WTC11 (cell line): Measurements from ENCODE around the gene EGFL8. TPM values are rescaled to one million over a fixed set of nuclear protein-coding genes. Genes with fewer than 3 reads are reported as not detected.

ENCODE experiments used
- ATAC-seq: fragments of 200-7000 bp; cut with Tn5 transposase; 2 replicates; pipeline ENCODE4 v1.10.0; 2021; ENCODE audit warnings: mild to moderate bottlenecking, moderate library complexity
- CTCF ChIA-PET: fragments of 300-600 bp; sonication (Branson Sonifier 250); formaldehyde crosslinking; loops from one replicate; lab custom pipeline; 2021; ENCODE audit warnings: antibody characterized with exemption; lab: Charles Lee
- POLR2A ChIA-PET: fragments of 350-600 bp; sonication (Branson Sonifier 250); formaldehyde crosslinking; loops from one replicate; lab custom pipeline; 2021; ENCODE audit warnings: antibody characterized with exemption; lab: Charles Lee
- DNase-seq: peaks from one replicate; pipeline ENCODE4 v3.0.0; 2021; ENCODE audit warnings: low spot score
- H3K27ac Mint-ChIP-seq: 2 replicates; pipeline ENCODE4 v1.8.0; 2021; ENCODE audit warnings: mixed read lengths
- H3K27me3 Mint-ChIP-seq: 2 replicates; pipeline ENCODE4 v1.8.0; 2021; ENCODE audit warnings: low read depth, mild to moderate bottlenecking, moderate library complexity, mixed read lengths
- H3K36me3 Mint-ChIP-seq: 2 replicates; pipeline ENCODE4 v1.8.0; 2021; ENCODE audit warnings: mixed read lengths
- H3K4me1 Mint-ChIP-seq: 2 replicates; pipeline ENCODE4 v1.8.0; 2022; ENCODE audit warnings: mixed read lengths
- H3K4me3 Mint-ChIP-seq: 2 replicates; pipeline ENCODE4 v1.8.0; 2021; ENCODE audit warnings: mild to moderate bottlenecking, moderate library complexity, mixed read lengths
- H3K9me3 Mint-ChIP-seq: 2 replicates; pipeline ENCODE4 v1.8.0; 2021; ENCODE audit warnings: mixed read lengths
- CBFB ChIP-seq: sonication (generic); formaldehyde crosslinking; IDR thresholded peaks from 2 replicates; pipeline ENCODE4 v1.8.1; 2022; ENCODE audit warnings: mild to moderate bottlenecking, low read depth, missing genetic modification reagents
- EMX1 ChIP-seq: fragments of 250-450 bp; sonication (Bioruptor Pico); IDR thresholded peaks from 2 replicates; pipeline ENCODE4 v1.8.0; 2021; ENCODE audit warnings: mild to moderate bottlenecking
- FOXJ3 ChIP-seq: sonication (generic); formaldehyde crosslinking; IDR thresholded peaks from 2 replicates; pipeline ENCODE4 v1.9.0; 2021; ENCODE audit warnings: missing genetic modification reagents, mild to moderate bottlenecking, borderline replicate concordance
- FOXP1 ChIP-seq: sonication (generic); formaldehyde crosslinking; IDR thresholded peaks from 2 replicates; pipeline ENCODE4 v1.8.0; 2022; ENCODE audit warnings: missing genetic modification reagents, mild to moderate bottlenecking, moderate library complexity, borderline replicate concordance
- JUN ChIP-seq: sonication (generic); formaldehyde crosslinking; IDR thresholded peaks from 2 replicates; pipeline ENCODE4 v1.8.0; 2023; ENCODE audit warnings: mild to moderate bottlenecking, missing genetic modification reagents
- KAT7 ChIP-seq: sonication (generic); formaldehyde crosslinking; IDR thresholded peaks from 2 replicates; pipeline ENCODE4 v1.8.1; 2023; ENCODE audit warnings: missing genetic modification reagents, mild to moderate bottlenecking, borderline replicate concordance
- MYBL2 ChIP-seq: sonication (generic); formaldehyde crosslinking; IDR thresholded peaks from 2 replicates; pipeline ENCODE4 v1.8.1; 2023; ENCODE audit warnings: mild to moderate bottlenecking, moderate library complexity, missing genetic modification reagents
- NFATC4 ChIP-seq: fragments of 250-450 bp; sonication (Bioruptor Pico); IDR thresholded peaks from 2 replicates; pipeline ENCODE4 v1.9.0; 2021; ENCODE audit warnings: mild to moderate bottlenecking
- TEAD4 ChIP-seq: sonication (generic); formaldehyde crosslinking; IDR thresholded peaks from 2 replicates; pipeline ENCODE4 v1.8.0; 2022; ENCODE audit warnings: mild to moderate bottlenecking, missing genetic modification reagents
- USF1 ChIP-seq: sonication (generic); formaldehyde crosslinking; IDR thresholded peaks from 2 replicates; pipeline ENCODE4 v1.8.0; 2022; ENCODE audit warnings: mild to moderate bottlenecking, missing genetic modification reagents
- ZBTB43 ChIP-seq: sonication (generic); formaldehyde crosslinking; IDR thresholded peaks from 2 replicates; pipeline ENCODE4 v1.8.1; 2023; ENCODE audit warnings: mild to moderate bottlenecking, missing genetic modification reagents
- ZNF219 ChIP-seq: sonication (generic); formaldehyde crosslinking; IDR thresholded peaks from 2 replicates; pipeline ENCODE4 v1.8.0; 2023; ENCODE audit warnings: missing genetic modification reagents, mild to moderate bottlenecking, borderline replicate concordance
- ZNF425 ChIP-seq: fragments of 250-450 bp; sonication (Bioruptor Pico); conservative IDR thresholded peaks from 2 replicates; pipeline ENCODE4 v1.9.0; 2021; ENCODE audit warnings: mild to moderate bottlenecking
- total RNA-seq: library from RNA; stranded (reverse); gene quantifications from 3 replicates; pipeline ENCODE4 v1.2.3, GENCODE V29; 2021
- TF ChIP-seq, protein P1 (sequence below): sonication (generic); formaldehyde crosslinking; IDR thresholded peaks from 2 replicates; pipeline ENCODE4 v1.8.0; 2022; ENCODE audit warnings: mild to moderate bottlenecking, missing genetic modification reagents

The EGFL8 gene
- total RNA-seq, 1 experiment from 2014 or later, result 17.5 TPM

DNA sequence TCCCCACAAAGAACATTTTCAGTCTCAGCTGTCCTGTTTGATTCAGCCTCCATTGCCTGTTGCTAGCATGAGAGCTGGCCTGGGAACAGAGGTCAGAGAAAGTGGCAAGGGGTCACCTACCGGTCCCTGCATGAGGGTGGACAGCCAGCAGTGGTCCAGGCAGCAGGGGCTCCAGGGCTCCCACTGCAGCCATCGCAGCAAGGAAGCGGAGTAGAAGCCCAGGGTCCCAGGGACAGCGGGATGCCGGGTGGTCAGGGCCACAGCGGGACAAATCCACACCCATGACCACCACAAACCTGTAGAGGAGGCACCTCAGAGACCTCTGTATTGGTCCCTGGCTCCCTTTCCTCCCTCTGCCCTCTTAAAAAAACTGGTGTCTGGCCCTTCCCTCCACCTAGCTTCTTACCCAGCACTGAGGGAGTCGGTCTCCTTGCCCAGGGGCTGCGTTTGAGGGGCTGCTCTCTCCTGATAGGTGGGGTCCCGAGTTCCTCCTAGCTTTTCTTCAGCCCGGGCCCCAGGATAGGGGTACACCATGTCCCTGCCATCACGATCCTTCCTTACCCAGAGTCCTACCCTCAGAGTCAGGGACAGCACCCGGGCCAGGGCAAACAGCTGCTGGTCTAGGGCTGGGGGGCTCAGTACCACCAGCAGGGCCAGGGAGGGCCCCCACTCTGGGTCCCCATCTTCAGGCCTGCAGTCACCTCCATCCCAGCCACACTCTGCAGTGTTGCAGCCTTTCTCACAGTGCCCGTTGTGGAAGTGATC, 36.5 kb downstream of the EGFL8 start:
- DNase-seq (no peak), ATAC-seq (no peak)
- ChIA-PET POLR2A (no interaction called here), CTCF (no interaction called here)
- no peak overlapping the region for H3K4me3 Mint-ChIP-seq
- no peak overlapping the region for H3K27ac Mint-ChIP-seq
- H3K9me3 Mint-ChIP-seq, result no peaks in the 10 kb centered on the region
- peaks cover 8% of the 10 kb centered on the region for H3K4me1 Mint-ChIP-seq
- H3K27me3 Mint-ChIP-seq, result peaks cover 3% of the 10 kb centered on the region
- H3K36me3 Mint-ChIP-seq, result no peaks in the 10 kb centered on the region
- no peak for TF ChIP-seq NFATC4
- no peak for TF ChIP-seq JUN (CRISPR knock-in tag)
- no peak for TF ChIP-seq ZNF425 (CRISPR knock-in tag)
- TF ChIP-seq CBFB (CRISPR knock-in tag), result no peak
- no peak for TF ChIP-seq ZNF219 (CRISPR knock-in tag)
- TF ChIP-seq TEAD4, result no peak
- no peak for TF ChIP-seq KAT7 (CRISPR knock-in tag)

DNA sequence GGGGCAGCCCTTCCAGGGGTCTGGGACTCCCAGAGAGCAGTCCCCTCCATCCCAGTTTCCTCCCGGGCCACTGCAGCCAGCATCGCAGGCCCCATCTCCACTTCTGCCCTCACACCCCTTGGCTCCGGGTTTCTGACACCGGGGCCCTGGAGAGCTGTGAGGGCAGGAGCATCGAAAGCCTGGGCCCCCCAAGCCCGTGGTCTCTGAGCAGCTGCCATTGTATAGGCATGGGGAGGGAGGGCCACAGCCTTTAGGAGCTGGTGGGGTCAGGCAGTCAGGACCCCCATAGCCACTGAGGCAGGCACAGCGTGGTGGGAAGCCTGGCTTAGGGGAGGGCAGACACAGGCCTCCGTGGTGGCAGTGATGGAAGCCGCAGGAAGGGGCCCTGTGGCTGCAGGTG, 37.8 kb downstream of the EGFL8 start:
- H3K27ac Mint-ChIP-seq, result no peak overlapping the region
- H3K9me3 Mint-ChIP-seq, result peaks cover 7% of the 10 kb centered on the region; the same call in 1 of the 2 replicates
- H3K4me3 Mint-ChIP-seq, result no peak overlapping the region
- H3K27me3 Mint-ChIP-seq, result peaks cover 3% of the 10 kb centered on the region
- ChIA-PET CTCF (no interaction called here), POLR2A (no interaction called here)
- no peak for ATAC-seq
- DNase-seq, result no peak
- TF ChIP-seq FOXJ3, result no peak
- peaks cover 2% of the 10 kb centered on the region for H3K4me1 Mint-ChIP-seq
- H3K36me3 Mint-ChIP-seq, result no peaks in the 10 kb centered on the region

DNA sequence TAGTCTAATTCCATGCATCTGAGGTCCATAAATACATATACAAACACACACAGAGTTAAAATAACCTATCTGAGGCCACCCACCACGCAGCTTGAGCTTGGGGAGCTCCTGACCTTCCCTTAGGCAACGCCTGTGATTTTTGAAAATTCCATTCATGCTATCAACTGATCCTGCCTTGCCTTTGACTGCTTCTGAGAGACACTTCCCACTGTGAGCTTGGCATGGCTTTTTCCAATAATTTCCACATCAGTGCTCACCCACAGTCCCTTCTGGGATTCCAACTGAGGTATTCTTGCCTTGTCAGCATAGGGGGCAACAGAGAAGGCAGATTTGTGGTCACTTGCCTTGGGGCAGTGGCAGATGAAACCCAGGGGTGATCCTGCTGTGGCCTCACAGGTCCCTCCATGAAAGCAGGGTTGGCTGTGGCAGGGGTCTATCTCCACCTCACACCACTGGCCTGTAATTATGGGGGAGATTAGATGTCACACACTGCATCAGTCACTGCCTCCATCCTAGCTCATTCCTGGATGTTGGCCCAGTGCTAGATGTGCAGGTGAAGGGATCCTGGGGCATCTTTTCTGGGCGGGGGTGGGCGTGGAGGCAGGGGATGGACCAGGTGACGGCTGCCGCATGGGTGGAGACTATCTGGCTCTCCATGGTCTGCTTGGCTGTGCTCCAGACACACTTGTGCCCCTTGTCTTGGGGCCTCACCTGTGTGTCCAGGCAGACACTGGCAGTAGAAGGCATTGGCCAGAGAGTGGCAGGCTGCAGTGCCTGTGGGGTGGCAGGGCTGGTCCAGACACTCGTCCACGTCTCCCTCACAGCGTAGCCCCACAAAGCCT, 39.3 kb downstream of the EGFL8 start:
- peaks cover 7% of the 10 kb centered on the region; the same call in 1 of the 2 replicates for H3K9me3 Mint-ChIP-seq
- H3K4me1 Mint-ChIP-seq, result no peaks in the 10 kb centered on the region
- ChIA-PET POLR2A (no interaction called here), CTCF (interaction anchor here (0.7 kb wide), 1 partner anchor 988 kb away, joined by 3 read pairs; the partner anchor contains the start of gene COL11A2)
- H3K4me3 Mint-ChIP-seq, result no peak overlapping the region
- ATAC-seq, result no peak
- no peaks in the 10 kb centered on the region for H3K36me3 Mint-ChIP-seq
- no peak for DNase-seq
- peaks cover 6% of the 10 kb centered on the region for H3K27me3 Mint-ChIP-seq
- no peak overlapping the region for H3K27ac Mint-ChIP-seq
- TF ChIP-seq EMX1 (no peak), USF1 (CRISPR knock-in tag) (no peak), FOXP1 (0 out of 2 replicates have a peak, but pooled peaks have one; percentile 28), ZBTB43 (CRISPR knock-in tag) (no peak)
- TF ChIP-seq, all 79 proteins: peak for 1

GRCh38 chr6:32204268-32204715, 39.9 kb downstream of the EGFL8 start:
- POLR2A ChIA-PET, result interaction anchor here (1.0 kb wide), 1 partner anchor 9 kb away, joined by 3 read pairs; no protein-coding TSS in a partner anchor
- Mint-ChIP-seq H3K36me3 (no peaks in the 10 kb centered on the region), H3K27me3 (peaks cover 4% of the 10 kb centered on the region; the same call in 1 of the 2 replicates), H3K9me3 (peaks cover 7% of the 10 kb centered on the region; the same call in 1 of the 2 replicates)
- TF ChIP-seq, protein P1, sequence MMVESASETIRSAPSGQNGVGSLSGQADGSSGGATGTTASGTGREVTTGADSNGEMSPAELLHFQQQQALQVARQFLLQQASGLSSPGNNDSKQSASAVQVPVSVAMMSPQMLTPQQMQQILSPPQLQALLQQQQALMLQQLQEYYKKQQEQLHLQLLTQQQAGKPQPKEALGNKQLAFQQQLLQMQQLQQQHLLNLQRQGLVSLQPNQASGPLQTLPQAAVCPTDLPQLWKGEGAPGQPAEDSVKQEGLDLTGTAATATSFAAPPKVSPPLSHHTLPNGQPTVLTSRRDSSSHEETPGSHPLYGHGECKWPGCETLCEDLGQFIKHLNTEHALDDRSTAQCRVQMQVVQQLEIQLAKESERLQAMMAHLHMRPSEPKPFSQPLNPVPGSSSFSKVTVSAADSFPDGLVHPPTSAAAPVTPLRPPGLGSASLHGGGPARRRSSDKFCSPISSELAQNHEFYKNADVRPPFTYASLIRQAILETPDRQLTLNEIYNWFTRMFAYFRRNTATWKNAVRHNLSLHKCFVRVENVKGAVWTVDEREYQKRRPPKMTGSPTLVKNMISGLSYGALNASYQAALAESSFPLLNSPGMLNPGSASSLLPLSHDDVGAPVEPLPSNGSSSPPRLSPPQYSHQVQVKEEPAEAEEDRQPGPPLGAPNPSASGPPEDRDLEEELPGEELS (CRISPR knock-in tag), result no peak
- no peak for TF ChIP-seq MYBL2 (CRISPR knock-in tag)
- TF ChIP-seq, all 79 proteins: peak for 0
- H3K4me1 Mint-ChIP-seq, result no peaks in the 10 kb centered on the region
- CTCF ChIA-PET, result no interaction called here
- no peak for ATAC-seq
- H3K27ac Mint-ChIP-seq, result no peak overlapping the region
- no peak for DNase-seq
- no peak overlapping the region for H3K4me3 Mint-ChIP-seq
